Measurements from ENCODE around the gene SUPT5H. TPM values are rescaled to one million over a fixed set of nuclear protein-coding genes. Genes with fewer than 3 reads are reported as not detected.

Gene SUPT5H
- total and polyA plus RNA-seq, 2 of the 13 experiments (the other 11 are each of a cell fraction or from before 2014, with no cell fraction given): 48.2 to 51.7 TPM

- TF ChIP-seq, protein P1, sequence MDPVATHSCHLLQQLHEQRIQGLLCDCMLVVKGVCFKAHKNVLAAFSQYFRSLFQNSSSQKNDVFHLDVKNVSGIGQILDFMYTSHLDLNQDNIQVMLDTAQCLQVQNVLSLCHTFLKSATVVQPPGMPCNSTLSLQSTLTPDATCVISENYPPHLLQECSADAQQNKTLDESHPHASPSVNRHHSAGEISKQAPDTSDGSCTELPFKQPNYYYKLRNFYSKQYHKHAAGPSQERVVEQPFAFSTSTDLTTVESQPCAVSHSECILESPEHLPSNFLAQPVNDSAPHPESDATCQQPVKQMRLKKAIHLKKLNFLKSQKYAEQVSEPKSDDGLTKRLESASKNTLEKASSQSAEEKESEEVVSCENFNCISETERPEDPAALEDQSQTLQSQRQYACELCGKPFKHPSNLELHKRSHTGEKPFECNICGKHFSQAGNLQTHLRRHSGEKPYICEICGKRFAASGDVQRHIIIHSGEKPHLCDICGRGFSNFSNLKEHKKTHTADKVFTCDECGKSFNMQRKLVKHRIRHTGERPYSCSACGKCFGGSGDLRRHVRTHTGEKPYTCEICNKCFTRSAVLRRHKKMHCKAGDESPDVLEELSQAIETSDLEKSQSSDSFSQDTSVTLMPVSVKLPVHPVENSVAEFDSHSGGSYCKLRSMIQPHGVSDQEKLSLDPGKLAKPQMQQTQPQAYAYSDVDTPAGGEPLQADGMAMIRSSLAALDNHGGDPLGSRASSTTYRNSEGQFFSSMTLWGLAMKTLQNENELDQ (CRISPR knock-in tag; IDR thresholded peaks at IDR 0.05; ENCODE audit: borderline replicate concordance): no peak
- TF ChIP-seq ZNF350 (CRISPR knock-in tag; IDR thresholded peaks at IDR 0.05; ENCODE audit: borderline replicate concordance, low read depth) (no peak), ZNF180 (CRISPR knock-in tag; IDR thresholded peaks at IDR 0.05; ENCODE audit: borderline replicate concordance, low read depth) (no peak), ISL2 (CRISPR knock-in tag; IDR thresholded peaks at IDR 0.05) (no peak), HDAC2 (CRISPR knock-in tag; IDR thresholded peaks at IDR 0.05) (no peak), STAT5B (CRISPR knock-in tag; IDR thresholded peaks at IDR 0.05) (no peak), CEBPB (IDR thresholded peaks at IDR 0.05; ENCODE audit: borderline replicate concordance, low read depth, low read length) (peak; percentile 89), KLF11 (CRISPR knock-in tag; IDR thresholded peaks at IDR 0.05) (no peak), KLF6 (CRISPR knock-in tag; IDR thresholded peaks at IDR 0.05) (no peak)
- TF ChIP-seq, protein P2, sequence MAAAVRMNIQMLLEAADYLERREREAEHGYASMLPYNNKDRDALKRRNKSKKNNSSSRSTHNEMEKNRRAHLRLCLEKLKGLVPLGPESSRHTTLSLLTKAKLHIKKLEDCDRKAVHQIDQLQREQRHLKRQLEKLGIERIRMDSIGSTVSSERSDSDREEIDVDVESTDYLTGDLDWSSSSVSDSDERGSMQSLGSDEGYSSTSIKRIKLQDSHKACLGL (CRISPR knock-in tag; IDR thresholded peaks at IDR 0.05): no peak
These were observed 7.0 kb upstream of the SUPT5H start (continued) for GRCh38 chr19:39438270-39438934.
